ENCODE results near the gene SOX13.
A peak's percentile ranks its signal among the peaks of the same experiment; 100 is the strongest.

Gene SOX13

GRCh38 chr1:204154568-204155255 is 81.8 kb downstream of the SOX13 start:
- peak; percentile 78 for DNase-seq

GRCh38 chr1:204155881-204156280 is 83.0 kb downstream of the SOX13 start:
- DNase-seq, result no peak

- DNase-seq, result no peak
Measured at GRCh38 chr1:204157962-204158361, 85.0 kb downstream of the SOX13 start.

GRCh38 chr1:204161609-204162493 is 88.9 kb downstream of the SOX13 start:
- peak; percentile 83 for DNase-seq

GRCh38 chr1:204162494-204163074 is 89.7 kb downstream of the SOX13 start:
- peak; percentile 83 for DNase-seq

GRCh38 chr1:204166219-204166618 is 93.3 kb downstream of the SOX13 start, which contains the start of gene REN:
REN (minus strand) TSS chr1:204166337; CDS start chr1:204166293, 44 bp downstream.
- DNase-seq, result no peak

GRCh38 chr1:204167730-204168129 is 94.8 kb downstream of the SOX13 start:
- DNase-seq, result no peak

- no peak for DNase-seq
Measured at GRCh38 chr1:204169858-204170257, 96.9 kb downstream of the SOX13 start.

- no peak for DNase-seq
Measured at GRCh38 chr1:204170494-204171155, 97.7 kb downstream of the SOX13 start.

GRCh38 chr1:204171751-204172178 is 98.8 kb downstream of the SOX13 start:
- no peak for DNase-seq

- DNase-seq, result no peak
Measured at GRCh38 chr1:204172404-204173029, 99.6 kb downstream of the SOX13 start.

- DNase-seq, result no peak
Measured at GRCh38 chr1:204174958-204175357, 102.0 kb downstream of the SOX13 start.

GRCh38 chr1:204176049-204176448 is 103.1 kb downstream of the SOX13 start:
- DNase-seq, result no peak

- DNase-seq, result no peak
Measured at GRCh38 chr1:204177133-204177532, 104.2 kb downstream of the SOX13 start.

Measured in NCI-H2171 treated with DMSO at 0.1 percent for 48 hours (cell line).